GM21825 (cell line): ENCODE measurements around the gene TAPBP.
"Not testable (repeated sequence)": the region's sequence is repeated elsewhere in the genome, so short reads cannot be mapped to it uniquely, and the experiment has no call there.

Source experiments
- ATAC-seq: cut with Tn5 transposase; IDR thresholded peaks from one replicate; pipeline ENCODE4 v1.9.1; 2021; ENCODE audit warnings: mild to moderate bottlenecking, moderate library complexity; ENCODE audit not compliant: unreplicated experiment

The TAPBP gene

DNA sequence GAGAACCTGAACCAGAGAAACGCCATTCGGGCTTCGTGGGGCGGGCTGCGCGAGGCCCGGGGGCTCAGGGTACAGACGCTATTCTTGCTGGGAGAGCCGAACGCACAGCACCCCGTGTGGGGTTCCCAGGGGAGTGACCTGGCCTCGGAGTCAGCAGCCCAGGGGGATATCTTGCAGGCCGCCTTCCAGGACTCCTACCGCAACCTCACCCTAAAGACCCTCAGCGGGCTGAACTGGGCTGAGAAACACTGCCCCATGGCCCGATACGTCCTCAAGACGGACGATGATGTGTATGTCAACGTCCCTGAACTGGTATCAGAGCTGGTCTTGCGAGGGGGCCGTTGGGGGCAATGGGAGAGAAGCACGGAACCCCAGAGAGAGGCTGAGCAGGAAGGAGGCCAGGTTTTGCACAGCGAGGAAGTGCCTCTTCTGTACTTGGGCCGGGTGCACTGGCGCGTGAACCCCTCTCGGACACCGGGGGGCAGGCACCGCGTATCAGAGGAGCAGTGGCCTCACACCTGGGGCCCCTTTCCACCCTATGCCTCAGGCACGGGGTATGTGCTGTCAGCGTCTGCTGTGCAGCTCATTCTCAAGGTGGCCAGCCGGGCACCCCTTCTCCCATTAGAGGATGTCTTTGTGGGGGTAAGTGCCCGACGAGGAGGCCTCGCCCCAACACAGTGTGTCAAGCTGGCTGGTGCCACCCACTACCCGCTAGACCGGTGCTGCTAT lies 36.1 kb downstream of the TAPBP start:
- peak; percentile 0 for ATAC-seq

- ATAC-seq: peak; percentile 48
Observed at GRCh38 chr6:33276864-33277662, 36.8 kb downstream of the TAPBP start, which contains the start of gene B3GALT4. B3GALT4 (plus strand) TSS chr6:33277123; CDS start chr6:33277420, 297 bp downstream.

DNA sequence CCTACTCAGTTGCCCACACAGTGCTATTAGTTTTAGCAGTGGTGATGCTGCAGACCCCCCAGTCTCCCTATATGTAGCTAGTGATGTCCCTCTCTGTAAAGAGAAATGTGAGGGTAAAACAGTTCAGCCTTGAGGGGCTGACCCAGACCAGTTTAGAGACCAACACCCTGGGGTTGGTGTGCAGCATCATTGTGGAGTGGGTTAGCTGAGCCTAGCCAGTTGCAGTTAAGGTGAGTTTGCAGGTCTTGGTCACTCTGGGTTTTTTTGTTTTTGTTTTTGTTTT lies 37.4 kb downstream of the TAPBP start:
- no peak for ATAC-seq

DNA sequence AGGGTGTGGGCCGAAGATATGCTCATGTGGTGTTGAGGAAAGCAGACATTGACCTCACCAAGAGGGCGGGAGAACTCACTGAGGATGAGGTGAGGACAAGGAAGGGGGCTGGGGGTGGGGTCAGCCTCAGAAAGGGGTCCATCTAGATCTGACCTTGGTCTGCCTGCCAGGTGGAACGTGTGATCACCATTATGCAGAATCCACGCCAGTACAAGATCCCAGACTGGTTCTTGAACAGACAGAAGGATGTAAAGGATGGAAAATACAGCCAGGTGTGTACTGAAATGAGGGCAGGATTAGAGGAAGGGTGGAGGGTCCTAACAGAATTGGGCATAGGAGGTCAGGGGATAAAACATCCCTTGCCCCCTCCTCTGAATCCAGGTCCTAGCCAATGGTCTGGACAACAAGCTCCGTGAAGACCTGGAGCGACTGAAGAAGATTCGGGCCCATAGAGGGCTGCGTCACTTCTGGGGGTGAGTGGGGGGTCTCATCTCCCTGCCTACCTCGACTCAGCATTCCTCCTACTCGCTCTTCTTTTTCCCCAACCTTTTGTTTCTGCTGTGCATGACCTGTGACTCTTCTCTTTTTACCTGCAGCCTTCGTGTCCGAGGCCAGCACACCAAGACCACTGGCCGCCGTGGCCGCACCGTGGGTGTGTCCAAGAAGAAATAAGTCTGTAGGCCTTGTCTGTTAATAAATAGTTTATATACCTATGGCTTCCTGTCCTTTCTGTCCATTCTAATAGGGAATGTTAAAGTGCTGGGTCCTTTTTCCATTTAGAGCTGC lies 37.9 kb downstream of the TAPBP start:
- ATAC-seq: not testable (repeated sequence)

DNA sequence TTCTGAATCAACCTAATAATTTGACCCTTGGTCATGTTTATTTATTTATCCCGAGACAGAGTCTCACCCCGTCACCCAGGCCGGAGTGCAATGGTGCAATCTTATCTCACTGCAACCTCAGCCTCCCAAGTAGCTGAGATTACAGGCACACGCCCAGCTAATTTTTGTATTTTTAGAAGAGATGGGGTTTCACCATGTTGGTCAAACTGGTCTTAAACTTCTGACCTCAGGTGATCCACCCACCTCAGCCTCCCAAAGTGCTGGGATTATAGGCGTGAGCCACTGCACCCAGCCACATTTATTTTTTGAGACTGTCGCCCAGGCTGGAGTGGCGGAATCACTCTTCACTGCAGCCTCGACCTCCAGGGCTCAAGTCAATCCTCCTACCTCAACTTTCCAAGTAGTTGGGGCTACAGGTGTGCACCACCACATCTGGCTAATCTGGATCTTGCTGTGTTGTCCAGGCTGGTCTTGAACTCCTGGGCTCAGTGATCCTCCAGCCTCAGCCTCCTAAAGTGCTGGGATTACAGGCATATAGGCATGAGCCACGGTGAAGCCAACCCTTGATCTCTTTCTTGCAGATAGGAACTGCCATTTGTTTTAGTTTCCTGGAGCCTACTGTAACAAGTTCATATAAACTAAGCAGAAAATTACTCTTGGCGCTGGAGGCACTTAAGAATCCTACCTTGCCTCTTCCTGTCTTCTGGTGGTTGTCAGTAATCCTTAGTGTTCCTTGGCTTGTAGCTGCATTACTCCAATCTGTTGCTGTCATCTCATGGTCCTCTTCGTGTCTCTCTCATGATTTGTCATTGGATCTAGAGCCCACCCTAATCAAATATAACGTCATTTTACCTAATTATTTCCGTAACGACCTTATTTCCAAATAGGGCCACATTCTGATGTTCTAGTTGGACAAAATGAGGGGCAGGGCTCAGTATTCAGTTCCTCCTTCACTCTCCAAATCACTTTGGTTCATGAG lies 39.7 kb downstream of the TAPBP start:
- no peak for ATAC-seq

DNA sequence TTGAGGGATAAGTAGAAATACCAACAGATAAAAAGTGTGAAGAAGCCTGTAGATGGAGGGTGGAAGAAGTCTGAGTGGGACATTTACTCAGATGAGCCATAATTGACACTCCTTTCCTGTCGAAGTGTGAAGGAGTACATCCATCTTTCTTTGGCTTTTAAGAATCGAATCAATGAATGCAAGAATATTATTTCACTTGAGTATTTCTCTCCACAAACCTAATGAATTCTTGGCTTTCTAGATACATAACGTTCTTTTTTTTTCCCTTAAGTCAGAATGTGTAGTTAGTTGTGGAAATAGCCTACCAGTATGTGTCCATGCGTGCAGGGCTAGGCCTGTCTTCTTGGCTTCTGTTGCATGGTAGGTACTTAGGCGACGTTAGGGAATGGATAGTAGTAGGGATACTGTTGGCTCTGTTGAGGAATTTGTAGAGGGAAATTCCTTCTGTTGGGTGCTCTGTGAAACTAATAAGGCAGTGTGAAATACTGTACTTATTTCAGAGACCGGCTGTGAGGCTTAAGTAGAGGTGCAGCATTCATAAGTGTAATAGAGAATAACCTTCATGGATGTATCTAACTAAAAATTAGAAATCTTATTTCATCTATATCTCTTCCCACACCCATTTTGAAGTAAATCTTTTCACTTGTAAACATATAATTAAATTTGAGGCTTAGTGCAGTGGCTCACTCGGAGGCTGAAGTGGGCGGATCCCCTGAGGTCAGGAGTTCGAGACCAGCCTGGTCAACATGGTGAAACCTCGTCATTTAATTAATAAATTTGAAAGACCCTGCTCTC lies 40.6 kb downstream of the TAPBP start:
- no peak for ATAC-seq

- peak; percentile 5 for ATAC-seq
Observed at GRCh38 chr6:33272275-33273128, 41.4 kb downstream of the TAPBP start.

DNA sequence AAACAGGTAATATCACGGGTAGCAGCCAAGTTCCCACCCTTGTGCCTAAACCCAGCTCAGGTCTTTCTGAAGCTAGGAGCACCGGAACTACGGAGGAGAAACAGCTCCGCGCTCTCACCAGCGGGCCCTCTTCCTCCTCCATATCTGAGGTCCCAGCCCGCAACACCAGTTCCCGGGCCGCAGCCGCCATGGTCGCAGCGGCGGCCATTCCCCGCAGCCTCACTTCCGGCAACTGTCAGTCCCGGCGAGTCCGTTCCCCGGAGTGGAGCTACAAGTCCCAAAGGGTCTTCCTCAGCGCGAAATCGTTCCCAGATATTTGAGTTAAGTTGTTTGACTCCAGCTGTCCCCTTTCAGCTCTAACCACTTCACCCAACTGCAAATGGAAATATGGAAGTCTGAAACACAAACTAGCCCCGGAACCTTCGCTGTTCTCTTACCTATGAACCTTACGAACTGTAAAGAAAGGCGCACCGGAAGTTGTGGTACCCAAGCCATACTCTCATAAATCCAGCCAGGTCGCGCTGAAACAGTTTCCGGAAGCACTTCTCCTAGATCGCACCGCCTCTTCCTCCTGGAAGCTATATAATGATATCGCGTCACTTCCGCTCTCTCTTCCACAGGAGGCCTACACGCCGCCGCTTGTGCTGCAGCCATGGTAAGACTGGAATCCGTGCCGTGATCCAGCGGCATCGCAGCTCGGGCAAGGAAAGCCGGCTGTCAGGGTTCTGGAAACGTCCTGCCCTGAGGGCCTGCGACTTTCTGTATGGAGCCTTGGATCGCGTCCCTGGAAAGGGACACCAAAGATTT lies 42.2 kb downstream of the TAPBP start, which contains the start of the genes RPS18 and VPS52:
Gene RPS18 (plus strand): TSS at position 608 of the 807 bp plus-strand sequence. CDS start 45 bp downstream, at position 653.
Gene VPS52 (minus strand): TSS at position 409 of the 807 bp plus-strand sequence. CDS start 201 bp downstream, at position 208.
- ATAC-seq: peak; percentile 73

DNA sequence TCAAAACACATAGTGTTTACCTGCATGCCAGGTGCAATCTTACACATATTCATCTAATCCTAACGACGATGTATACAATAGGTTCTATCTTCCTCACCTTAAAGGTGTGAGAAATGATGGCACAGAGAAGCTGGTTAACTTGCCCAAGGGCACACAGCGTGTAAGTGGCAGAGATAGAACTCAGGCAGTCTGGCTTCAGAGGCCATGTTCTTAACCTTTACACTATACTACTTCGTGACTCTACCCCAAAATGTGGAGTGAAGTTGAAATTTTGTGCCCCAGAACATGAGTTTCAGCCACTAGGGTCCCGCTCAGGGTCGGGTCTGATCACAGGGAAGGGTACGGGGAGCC lies 42.8 kb downstream of the TAPBP start:
- ATAC-seq: no peak

- no peak for ATAC-seq
Observed at GRCh38 chr6:33264015-33264414, 49.9 kb downstream of the TAPBP start.

GRCh38 chr6:33262490-33262889 lies 51.4 kb downstream of the TAPBP start:
- ATAC-seq: not testable (repeated sequence)

- ATAC-seq: no peak
Observed at GRCh38 chr6:33259032-33259431, 54.8 kb downstream of the TAPBP start.

DNA sequence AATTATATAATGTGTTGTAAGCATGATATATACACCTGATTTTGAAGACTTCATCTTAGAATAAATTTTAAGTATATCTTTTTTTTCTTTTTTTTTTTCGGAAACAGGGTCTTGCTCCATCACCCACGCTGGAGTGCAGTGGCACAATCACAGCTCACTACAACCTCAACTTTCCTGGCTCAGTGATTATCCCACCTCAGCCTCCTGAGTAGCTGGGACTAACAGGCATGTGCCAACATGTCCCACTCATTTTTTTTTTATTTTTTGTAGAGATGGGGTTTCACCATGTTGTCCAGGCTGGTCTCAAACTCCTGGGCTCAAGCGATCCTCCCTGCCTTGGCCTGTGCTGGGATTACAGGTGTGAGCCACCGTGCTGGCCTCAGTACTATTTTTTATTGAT lies 59.3 kb downstream of the TAPBP start:
- ATAC-seq: no peak

DNA sequence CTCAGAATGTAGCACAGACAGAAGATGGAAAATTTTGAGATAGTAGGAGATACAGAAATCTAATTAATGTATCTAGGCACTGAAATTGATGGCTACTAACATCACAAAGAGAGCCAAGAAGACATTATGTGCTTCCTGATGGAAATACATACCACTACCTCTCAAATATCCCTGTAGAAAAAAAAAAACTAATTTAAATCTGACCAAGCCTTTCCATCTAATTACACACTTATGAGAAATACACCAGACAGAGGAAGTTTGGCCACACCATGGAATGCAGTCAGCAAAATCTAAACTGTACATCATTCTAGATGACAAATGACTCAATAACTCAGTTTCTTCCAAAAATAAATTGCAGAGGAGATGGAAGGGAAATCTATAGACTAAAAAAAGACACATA lies 61.1 kb downstream of the TAPBP start:
- no peak for ATAC-seq

DNA sequence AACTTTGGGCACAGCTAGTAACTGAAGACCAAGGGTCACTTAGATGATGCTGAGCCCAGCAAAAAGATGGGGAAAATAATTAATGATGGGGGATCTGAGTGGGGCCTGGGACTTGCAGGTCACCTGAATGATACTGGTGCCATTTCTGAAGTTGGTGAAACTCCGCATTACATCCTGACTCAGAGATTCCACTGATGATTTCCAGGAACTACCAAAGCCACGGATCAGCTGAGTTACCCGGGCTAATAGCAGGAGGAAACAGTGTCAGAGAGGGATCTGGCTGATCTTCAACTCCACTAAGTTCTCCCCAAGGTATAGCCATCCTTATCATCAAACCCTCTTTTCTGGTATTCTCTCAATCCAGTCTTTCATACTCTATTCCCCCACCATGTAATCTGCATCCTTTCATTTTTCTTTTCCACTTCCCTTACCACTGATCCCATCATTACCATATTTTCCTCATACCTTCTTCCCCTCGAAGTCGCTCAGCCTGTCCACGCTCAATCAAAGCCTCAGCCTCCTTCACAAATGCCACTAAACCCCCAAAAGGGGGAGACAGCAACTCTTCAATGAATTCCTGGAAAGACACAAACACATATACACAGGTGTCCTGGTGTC lies 62.4 kb downstream of the TAPBP start:
- no peak for ATAC-seq

DNA sequence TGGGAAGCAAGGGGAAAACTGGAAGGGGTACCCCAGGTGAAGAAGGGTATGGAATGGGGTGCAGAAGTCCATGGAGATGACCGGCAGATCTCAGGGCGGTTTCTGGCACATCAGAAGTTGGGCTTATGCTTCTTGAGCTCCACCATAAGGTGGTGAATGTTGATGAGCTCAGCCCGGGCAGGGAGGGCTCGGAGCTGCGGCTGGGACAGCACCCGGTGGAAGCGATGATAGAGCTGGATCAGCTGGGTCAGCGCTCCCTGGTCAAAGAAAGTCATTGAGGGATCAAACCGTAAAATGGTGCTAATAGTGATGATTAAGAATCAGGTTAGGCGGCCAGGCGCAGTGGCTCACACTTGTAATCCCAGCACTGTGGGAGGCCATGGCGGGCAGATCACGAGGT lies 63.1 kb downstream of the TAPBP start:
- ATAC-seq: no peak
